Spleen (tissue), 11 donors: ENCODE data around the gene PIH1D1. TPM values are rescaled to one million over a fixed set of nuclear protein-coding genes. Genes with fewer than 3 reads are reported as not detected.

Experiments
- DNase-seq: peaks from one replicate; pipeline ENCODE4 v3.0.0-alpha.2; 2020
- H3K27ac ChIP-seq, 8 donors: fragments of 200-600 bp; sonication (generic) in 7 of 8; 1 replicate in 4 of 8; 2 replicates in 4 of 8; pipeline versions ENCODE4 v1.5.0 to v1.8.0; 2016 to 2021; ENCODE audit warnings: inconsistent platforms in 4 of 8, mild to moderate bottlenecking in 4 of 8, moderate library complexity in 1 of 8
- H3K27me3 ChIP-seq, 7 donors: fragments of 200-600 bp; sonication (generic) in 6 of 7; replicated peaks in 1 of 7; 1 replicate in 4 of 7; 2 replicates in 3 of 7; pipeline versions ENCODE4 v1.5.0 to v1.8.0; 2016 to 2021; ENCODE audit warnings: inconsistent platforms in 3 of 7, mild to moderate bottlenecking in 1 of 7
- H3K36me3 ChIP-seq, 6 donors: fragments of 200-600 bp; sonication (generic) in 5 of 6; 1 replicate in 4 of 6; 2 replicates in 2 of 6; pipeline versions ENCODE4 v1.5.0 to v1.8.0; 2016 to 2021; ENCODE audit warnings: inconsistent platforms in 2 of 6
- H3K4me1 ChIP-seq, 6 donors: fragments of 200-600 bp; sonication (generic) in 5 of 6; 1 replicate in 3 of 6; 2 replicates in 3 of 6; pipeline versions ENCODE4 v1.5.0 to v1.8.0; 2016 to 2021; ENCODE audit warnings: inconsistent platforms in 3 of 6
- H3K4me3 ChIP-seq, 8 donors: fragments of 200-600 bp; sonication (generic) in 7 of 8; 1 replicate in 4 of 8; 2 replicates in 4 of 8; pipeline versions ENCODE4 v1.5.0 to v1.8.0; 2016 to 2021; ENCODE audit warnings: inconsistent platforms in 4 of 8, mild to moderate bottlenecking in 4 of 8, moderate library complexity in 2 of 8
- H3K9me3 ChIP-seq, 8 donors: fragments of 200-600 bp; sonication (generic) in 7 of 8; 1 replicate in 4 of 8; 2 replicates in 4 of 8; pipeline versions ENCODE4 v1.5.0 to v1.8.0; 2016 to 2021; ENCODE audit warnings: inconsistent platforms in 4 of 8
- POLR2A ChIP-seq, 3 donors: fragments of 450-650 bp; IDR thresholded peaks; one replicate each; pipeline ENCODE4 v1.5.1; 2017; ENCODE audit warnings: antibody characterized with exemption in 3 of 3, mild to moderate bottlenecking in 1 of 3
- POLR2AphosphoS5 ChIP-seq, 3 donors: sonication (generic); formaldehyde crosslinking; IDR thresholded peaks; one replicate each; pipeline ENCODE4 v1.5.1; 2017; ENCODE audit warnings: antibody characterized with exemption in 3 of 3
- WGBS, 5 donors: extraction: QIAGEN DNeasy Blood & Tissue Kit in 3 of 5; methylation state at CpG; one replicate each; pipeline versions ENCODE4 v1.1.5 to v1.1.7; 2013 to 2018; 5-methylcytosine and 5-hydroxymethylcytosine counted together
- intact Hi-C: fragments of 100-400 bp; cut with DNase I; formaldehyde crosslinking; loops from one replicate; pipeline ENCODE4 v1.15.0; 2023; ENCODE audit warnings: low total_unique reads
- polyA plus RNA-seq, 3 donors: library from polyadenylated mRNA; stranded (reverse); fragments of 200-250 nt; gene quantifications; one replicate each; pipeline ENCODE4 v1.2.1, GENCODE V29; 2013
- total RNA-seq, 7 donors: library from RNA; depleted of rRNA in 3 of 7; stranded (reverse); fragments of >200 nt in 3 of 7; fragmentation: NEBNext Ultra II Directional in 4 of 7; extraction: Animal tissue kit (Norgen Biotek cat#: 25700) in 4 of 7; gene quantifications; one replicate each; pipeline versions ENCODE4 v1.1.0 to v1.2.1, GENCODE V29; 2016 to 2021
- TF ChIP-seq, protein P1 (sequence below), 11 experiments: fragments of 200-600 bp in 7 of 11; fragments of 450-650 bp in 4 of 11; sonication (generic) in 4 of 11; IDR thresholded peaks in 8 of 11; conservative IDR thresholded peaks in 3 of 11; 1 replicate in 7 of 11; 2 replicates in 4 of 11; pipeline versions ENCODE4 v1.4.0 to v1.8.0; 2016 to 2021; ENCODE audit warnings: antibody characterized with exemption in 11 of 11, inconsistent platforms in 4 of 11, mild to moderate bottlenecking in 1 of 11
- donor health status: healthy with polysubstance abuse.
- donor health status: DM: no; HTN: no; CAD: no; lungs with moderate emphysema.
- donor health status: DM: no; HTN: no; CAD: no.
- donor health status: Bipolar disorder and iron deficiency.
- donor health status: healthy.
- donor health status: DM: no; HTN: no; CAD: no.
- donor health status: DM: yes; HTN: yes; CAD: no.

PIH1D1 gene
- total and polyA plus RNA-seq, 10 donors = 76.0 to 140 (median 86.3) TPM

GRCh38 chr19:49425922-49426592 is 25.6 kb downstream of the PIH1D1 start:
- DNase-seq = no peak
- H3K4me1 ChIP-seq = peaks cover 26 to 58% (median 41%) of the 10 kb centered on the region in 6 donors
- WGBS, 5 donors = 5 to 11% (median 5%) methylated on average over 15 to 30 of the region's 30 CpGs

GRCh38 chr19:49425178-49425577 is 26.4 kb downstream of the PIH1D1 start, which contains the start of gene GFY:
Gene GFY, plus strand, starts transcription at chr19:49425388. Its CDS starts 1,043 bp downstream, at chr19:49426431.
- H3K36me3 ChIP-seq = no peaks in the 10 kb centered on the region
- intact Hi-C loops = no loop called here
- no peak for DNase-seq
- WGBS, 5 donors = 44 to 74% (median 64%) methylated on average over 6 to 7 of the region's 7 CpGs
- no peaks in the 10 kb centered on the region for H3K9me3 ChIP-seq
- no peak within 1 kb of the TSS for H3K4me3 ChIP-seq
- H3K4me1 ChIP-seq = peaks cover 27 to 66% (median 46%) of the 10 kb centered on the region in 6 donors
- no peak for TF ChIP-seq POLR2A (IDR thresholded peaks at IDR 0.05)
- TF ChIP-seq POLR2AphosphoS5 (IDR thresholded peaks at IDR 0.05) = no peak
- TF ChIP-seq, protein P1, sequence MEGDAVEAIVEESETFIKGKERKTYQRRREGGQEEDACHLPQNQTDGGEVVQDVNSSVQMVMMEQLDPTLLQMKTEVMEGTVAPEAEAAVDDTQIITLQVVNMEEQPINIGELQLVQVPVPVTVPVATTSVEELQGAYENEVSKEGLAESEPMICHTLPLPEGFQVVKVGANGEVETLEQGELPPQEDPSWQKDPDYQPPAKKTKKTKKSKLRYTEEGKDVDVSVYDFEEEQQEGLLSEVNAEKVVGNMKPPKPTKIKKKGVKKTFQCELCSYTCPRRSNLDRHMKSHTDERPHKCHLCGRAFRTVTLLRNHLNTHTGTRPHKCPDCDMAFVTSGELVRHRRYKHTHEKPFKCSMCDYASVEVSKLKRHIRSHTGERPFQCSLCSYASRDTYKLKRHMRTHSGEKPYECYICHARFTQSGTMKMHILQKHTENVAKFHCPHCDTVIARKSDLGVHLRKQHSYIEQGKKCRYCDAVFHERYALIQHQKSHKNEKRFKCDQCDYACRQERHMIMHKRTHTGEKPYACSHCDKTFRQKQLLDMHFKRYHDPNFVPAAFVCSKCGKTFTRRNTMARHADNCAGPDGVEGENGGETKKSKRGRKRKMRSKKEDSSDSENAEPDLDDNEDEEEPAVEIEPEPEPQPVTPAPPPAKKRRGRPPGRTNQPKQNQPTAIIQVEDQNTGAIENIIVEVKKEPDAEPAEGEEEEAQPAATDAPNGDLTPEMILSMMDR (IDR thresholded peaks at IDR 0.05 in 8 of 11, conservative IDR thresholded peaks at IDR 0.05 in 3 of 11) = no peak
- H3K27me3 ChIP-seq = peaks cover 5 to 100% (median 97%) of the 10 kb centered on the region in 7 donors
- H3K27ac ChIP-seq = no peak within 1 kb of the TSS

More at GRCh38 chr19:49425922-49426592, 25.6 kb downstream of the PIH1D1 start:
- H3K27me3 ChIP-seq = peaks cover 5 to 100% (median 97%) of the 10 kb centered on the region in 7 donors
- no peak overlapping the region for H3K4me3 ChIP-seq
- TF ChIP-seq POLR2AphosphoS5 (IDR thresholded peaks at IDR 0.05) (no peak), POLR2A (IDR thresholded peaks at IDR 0.05) (no peak)
- TF ChIP-seq, protein P1 (IDR thresholded peaks at IDR 0.05 in 8 of 11, conservative IDR thresholded peaks at IDR 0.05 in 3 of 11) = no peak
- no peak overlapping the region for H3K27ac ChIP-seq
- intact Hi-C loops = no loop called here
- H3K9me3 ChIP-seq = no peaks in the 10 kb centered on the region
- no peaks in the 10 kb centered on the region for H3K36me3 ChIP-seq

DNA sequence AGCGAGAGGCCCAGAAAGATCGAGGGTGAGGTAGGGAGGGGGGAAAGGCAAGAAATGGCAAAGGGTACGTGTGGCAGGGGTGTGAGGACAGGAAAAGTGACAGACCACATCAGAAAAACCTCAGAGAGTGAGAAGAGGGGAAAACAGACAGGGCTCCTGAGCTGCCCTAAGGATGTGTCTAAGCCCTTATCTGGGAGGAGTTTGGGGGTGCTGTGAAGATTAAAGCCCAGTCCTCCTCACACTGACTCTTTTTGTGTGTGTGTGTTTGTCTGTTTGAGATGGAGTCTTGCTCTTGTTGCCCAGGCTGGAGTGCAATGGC is 27.7 kb downstream of the PIH1D1 start:
- Histone ChIP-seq H3K9me3 (no peaks in the 10 kb centered on the region), H3K4me1 (peaks cover 27 to 66% (median 46%) of the 10 kb centered on the region in 6 donors), H3K4me3 (no peak overlapping the region), H3K36me3 (no peaks in the 10 kb centered on the region), H3K27ac (no peak overlapping the region), H3K27me3 (peaks cover 5 to 100% (median 92%) of the 10 kb centered on the region in 7 donors)
- intact Hi-C loops = no loop called here
- TF ChIP-seq, protein P1 (IDR thresholded peaks at IDR 0.05 in 8 of 11, conservative IDR thresholded peaks at IDR 0.05 in 3 of 11) = no peak
- no peak for TF ChIP-seq POLR2A (IDR thresholded peaks at IDR 0.05)
- no peak for TF ChIP-seq POLR2AphosphoS5 (IDR thresholded peaks at IDR 0.05)
- 2 to 9% (median 8%) methylated on average over 3 of the region's 3 CpGs for WGBS, 5 donors
- no peak for DNase-seq
